SJSA1 (cell line): ENCODE data around the gene CDKL1. TPM values are rescaled to one million over a fixed set of nuclear protein-coding genes. Genes with fewer than 3 reads are reported as not detected.
"Not testable (repeated sequence)": the region's sequence is repeated elsewhere in the genome, so short reads cannot be mapped to it uniquely, and the experiment has no call there.

Experiments used
- DNase-seq, 2 experiments: peaks; one replicate each; pipeline ENCODE4 v3.0.0-alpha.2; 2015 to 2020; ENCODE audit warnings: low spot score in 2 of 2, low read depth in 1 of 2
- H3K27ac ChIP-seq: fragments of 250-450 bp; sonication (Bioruptor Pico); 2 replicates; pipeline ENCODE4 v1.5.1; 2020; ENCODE audit warnings: mild to moderate bottlenecking, moderate library complexity
- H3K27me3 ChIP-seq: fragments of 250-450 bp; sonication (Bioruptor Pico); replicated peaks from 2 replicates; pipeline ENCODE4 v1.5.1; 2020; ENCODE audit warnings: mild to moderate bottlenecking, moderate library complexity
- H3K36me3 ChIP-seq: fragments of 250-450 bp; sonication (Bioruptor Pico); 2 replicates; pipeline ENCODE4 v1.5.1; 2020; ENCODE audit warnings: mild to moderate bottlenecking
- H3K4me1 ChIP-seq: fragments of 250-450 bp; sonication (Bioruptor Pico); replicated peaks from 2 replicates; pipeline ENCODE4 v1.6.1; 2021; ENCODE audit warnings: mild to moderate bottlenecking
- H3K4me3 ChIP-seq: fragments of 250-450 bp; sonication (Bioruptor Pico); 2 replicates; pipeline ENCODE4 v1.5.1; 2020; ENCODE audit warnings: mild to moderate bottlenecking
- H3K9me3 ChIP-seq: fragments of 250-450 bp; sonication (Bioruptor Pico); replicated peaks from 2 replicates; pipeline ENCODE4 v1.5.1; 2020; ENCODE audit warnings: mild to moderate bottlenecking
- total RNA-seq: library from RNA; depleted of rRNA; stranded (reverse); fragments of >200 nt; shearing (Covaris generic); gene quantifications from 2 replicates; pipeline ENCODE4 v1.2.3, GENCODE V29; 2014

The CDKL1 gene
- total RNA-seq, 1 experiment from 2014 or later = 107 TPM

DNA sequence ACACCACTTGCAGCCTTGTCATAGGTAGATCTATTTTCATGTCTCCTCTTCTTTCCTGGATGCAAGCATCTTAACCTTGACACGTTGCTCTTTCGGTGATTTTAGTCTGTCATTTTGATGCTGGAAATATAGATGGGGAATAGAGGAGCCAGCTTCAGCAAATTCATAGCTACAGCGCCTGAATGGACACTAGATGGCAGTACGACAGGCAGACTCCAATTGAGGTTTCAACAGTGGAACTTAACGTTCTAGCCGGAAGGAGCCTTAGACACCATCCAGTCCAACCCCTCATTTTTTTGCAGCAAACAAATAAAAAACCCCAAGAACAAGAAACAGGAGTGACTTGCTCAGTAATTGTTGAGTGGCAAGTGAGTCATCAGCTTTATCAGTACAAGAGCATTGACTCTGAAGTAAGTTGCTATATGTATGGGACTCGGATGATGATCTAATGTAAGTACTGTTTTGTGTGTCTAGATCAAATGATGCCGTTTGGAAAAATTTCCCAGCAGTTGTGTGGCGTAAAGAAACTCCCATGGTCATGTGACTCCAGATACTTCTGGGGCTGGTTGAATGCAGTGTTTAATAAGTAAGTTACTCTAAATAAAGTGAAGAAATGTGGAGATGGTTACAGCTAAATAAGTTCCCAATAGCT is 75.5 kb downstream of the CDKL1 start:
- H3K4me1 ChIP-seq = peaks cover 26% of the 10 kb centered on the region
- peak overlapping the region; percentile 77 for H3K27ac ChIP-seq
- DNase-seq = peak; percentile 77 to 86
- H3K9me3 ChIP-seq = no peaks in the 10 kb centered on the region
- no peaks in the 10 kb centered on the region for H3K27me3 ChIP-seq
- H3K36me3 ChIP-seq = peaks cover 7% of the 10 kb centered on the region
- peak overlapping the region; percentile 17 for H3K4me3 ChIP-seq

DNA sequence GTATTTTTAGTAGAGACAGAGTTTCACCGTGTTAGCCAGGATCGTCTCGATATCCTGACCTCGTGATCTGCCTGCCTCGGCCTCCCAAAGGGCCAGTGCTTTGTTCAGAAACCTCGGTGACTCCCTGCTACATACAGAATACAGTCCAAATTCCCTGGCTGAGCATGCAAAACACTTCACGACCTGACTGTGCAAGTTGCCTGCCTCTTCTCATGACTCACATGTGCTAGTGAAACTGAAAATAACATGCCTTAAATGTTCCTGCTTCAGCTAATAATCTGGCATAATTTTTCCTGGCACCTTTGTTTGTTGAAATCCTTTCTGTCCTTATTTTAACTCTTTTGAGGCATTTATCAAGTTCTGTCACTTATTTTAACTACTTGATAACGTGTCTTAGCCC is 76.4 kb downstream of the CDKL1 start:
- Histone ChIP-seq H3K27ac (peak overlapping the region; percentile 77), H3K36me3 (peaks cover 7% of the 10 kb centered on the region), H3K4me3 (no peak overlapping the region), H3K4me1 (peaks cover 26% of the 10 kb centered on the region), H3K9me3 (no peaks in the 10 kb centered on the region), H3K27me3 (no peaks in the 10 kb centered on the region)
- peak in 1 of 2 experiments; percentile 17 for DNase-seq

DNA sequence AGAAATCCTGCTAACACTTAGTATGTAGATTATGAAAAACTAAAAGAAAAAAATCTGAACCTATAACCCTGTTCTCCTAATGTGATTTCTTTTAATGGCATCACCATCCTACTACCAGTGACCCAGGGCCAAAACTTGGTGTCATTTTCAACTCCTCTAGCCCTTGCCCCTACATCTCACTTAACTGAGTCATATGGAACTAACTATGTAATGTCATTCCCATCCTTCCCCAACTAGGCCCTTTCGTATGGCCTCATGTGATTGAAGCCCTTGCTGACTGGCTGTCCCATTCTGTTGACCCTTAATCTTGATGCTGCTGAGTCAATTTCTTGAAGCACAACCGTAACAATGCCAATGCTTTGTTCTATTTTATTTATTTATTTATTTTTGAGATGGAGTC is 77.0 kb downstream of the CDKL1 start:
- no peak for DNase-seq
- H3K27ac ChIP-seq = no peak overlapping the region
- peaks cover 7% of the 10 kb centered on the region for H3K36me3 ChIP-seq

DNA sequence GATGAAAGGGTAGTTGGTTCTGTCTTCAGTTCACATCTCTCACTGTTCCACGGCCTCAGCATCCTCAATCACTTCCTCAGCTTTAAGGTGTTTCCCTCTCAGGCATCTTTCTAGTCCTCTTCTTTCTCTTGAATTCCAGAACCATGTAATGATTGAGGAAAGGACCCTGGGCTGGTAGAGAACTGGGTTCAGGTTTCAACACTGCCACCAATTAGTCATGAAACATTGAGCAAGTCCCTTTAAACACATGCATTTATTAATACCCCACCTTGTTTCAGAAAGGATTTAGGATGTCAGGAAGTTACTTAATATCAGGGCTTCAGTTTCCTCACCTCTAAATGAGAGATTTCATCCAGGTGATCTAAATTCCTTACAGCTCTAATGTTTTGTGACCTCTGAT is 77.4 kb downstream of the CDKL1 start:
- Histone ChIP-seq H3K9me3 (no peaks in the 10 kb centered on the region), H3K4me1 (peaks cover 26% of the 10 kb centered on the region), H3K27me3 (no peaks in the 10 kb centered on the region), H3K27ac (no peak overlapping the region), H3K4me3 (no peak overlapping the region), H3K36me3 (peaks cover 7% of the 10 kb centered on the region)
- DNase-seq = no peak

More for the DNA sequence above, 77.0 kb downstream of the CDKL1 start:
- no peak overlapping the region for H3K4me3 ChIP-seq
- no peaks in the 10 kb centered on the region for H3K9me3 ChIP-seq
- H3K4me1 ChIP-seq = peaks cover 26% of the 10 kb centered on the region
- H3K27me3 ChIP-seq = no peaks in the 10 kb centered on the region

DNA sequence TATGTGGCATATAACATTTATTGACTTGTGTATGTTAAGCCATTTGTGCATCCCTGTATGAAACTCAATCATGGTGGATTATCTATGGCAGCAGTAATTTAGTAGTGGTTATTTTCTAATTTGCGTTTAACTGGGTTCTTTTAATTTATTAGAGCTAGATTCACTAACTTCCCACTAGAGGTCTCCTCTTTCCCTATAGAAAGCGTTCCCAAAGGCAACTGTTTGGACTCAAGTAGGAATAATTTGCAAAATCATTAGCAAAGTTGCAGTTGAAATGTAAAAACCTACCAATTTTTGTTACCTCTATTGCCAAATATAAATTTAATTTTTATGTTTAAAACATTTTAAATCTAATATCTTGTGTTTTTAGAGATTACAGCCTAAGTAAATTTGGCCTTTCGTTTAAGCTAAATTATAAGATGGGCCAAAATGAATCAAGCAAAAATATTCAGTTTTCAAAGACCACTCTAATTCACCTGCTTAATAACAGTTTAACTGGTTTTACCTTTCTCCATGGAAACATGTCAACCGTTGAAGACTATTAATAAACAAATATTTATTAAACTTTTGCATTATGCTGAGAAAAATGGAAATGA is 78.6 kb downstream of the CDKL1 start:
- Histone ChIP-seq H3K27me3 (no peaks in the 10 kb centered on the region), H3K9me3 (no peaks in the 10 kb centered on the region), H3K4me1 (peaks cover 28% of the 10 kb centered on the region), H3K27ac (no peak overlapping the region), H3K4me3 (no peak overlapping the region), H3K36me3 (peaks cover 7% of the 10 kb centered on the region)
- no peak for DNase-seq

DNA sequence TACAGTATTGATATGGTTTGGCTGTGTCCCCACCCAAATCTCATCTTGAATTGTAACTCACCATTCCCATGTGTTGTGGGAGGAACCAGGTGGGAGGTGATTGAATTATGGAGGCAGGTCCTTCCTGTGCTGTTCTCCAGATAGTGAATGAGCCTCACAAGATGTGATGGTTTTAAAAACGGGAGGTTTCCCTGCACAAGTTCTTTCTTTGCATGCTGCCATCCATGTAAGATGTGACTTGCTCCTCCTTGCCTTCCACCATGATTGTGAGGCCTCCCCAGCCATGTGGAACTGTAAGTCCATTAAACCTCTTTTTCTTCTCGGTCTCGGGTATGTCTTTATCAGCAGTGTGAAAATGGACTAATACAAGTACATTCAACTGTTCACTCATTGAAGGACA is 82.6 kb downstream of the CDKL1 start:
- H3K9me3 ChIP-seq, DNase-seq, H3K27ac ChIP-seq, H3K36me3 ChIP-seq, H3K4me3 ChIP-seq, H3K27me3 ChIP-seq: not testable (repeated sequence)
- peaks cover 16% of the 10 kb centered on the region for H3K4me1 ChIP-seq

DNA sequence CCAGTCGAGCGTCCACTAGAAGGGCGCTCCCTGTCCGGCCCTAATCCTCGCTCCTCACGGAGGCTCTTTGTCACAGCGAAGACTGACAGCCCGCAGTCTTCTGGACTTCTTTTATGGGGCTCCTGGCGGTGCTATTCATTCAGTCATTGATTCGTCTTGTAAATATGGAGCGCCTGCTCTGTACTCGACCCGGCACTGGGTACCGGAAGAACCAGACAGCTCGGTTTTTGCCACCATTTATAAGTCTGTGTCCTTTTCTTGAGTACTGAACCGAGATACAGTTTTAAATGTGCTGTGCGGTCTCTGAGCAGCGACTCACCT is 84.0 kb downstream of the CDKL1 start:
- H3K9me3 ChIP-seq = no peaks in the 10 kb centered on the region
- no peak for DNase-seq
- H3K36me3 ChIP-seq = peaks cover 7% of the 10 kb centered on the region
- H3K4me1 ChIP-seq = peaks cover 11% of the 10 kb centered on the region
- no peaks in the 10 kb centered on the region for H3K27me3 ChIP-seq
- peak overlapping the region; percentile 73 for H3K4me3 ChIP-seq
- H3K27ac ChIP-seq = peak overlapping the region; percentile 96

DNA sequence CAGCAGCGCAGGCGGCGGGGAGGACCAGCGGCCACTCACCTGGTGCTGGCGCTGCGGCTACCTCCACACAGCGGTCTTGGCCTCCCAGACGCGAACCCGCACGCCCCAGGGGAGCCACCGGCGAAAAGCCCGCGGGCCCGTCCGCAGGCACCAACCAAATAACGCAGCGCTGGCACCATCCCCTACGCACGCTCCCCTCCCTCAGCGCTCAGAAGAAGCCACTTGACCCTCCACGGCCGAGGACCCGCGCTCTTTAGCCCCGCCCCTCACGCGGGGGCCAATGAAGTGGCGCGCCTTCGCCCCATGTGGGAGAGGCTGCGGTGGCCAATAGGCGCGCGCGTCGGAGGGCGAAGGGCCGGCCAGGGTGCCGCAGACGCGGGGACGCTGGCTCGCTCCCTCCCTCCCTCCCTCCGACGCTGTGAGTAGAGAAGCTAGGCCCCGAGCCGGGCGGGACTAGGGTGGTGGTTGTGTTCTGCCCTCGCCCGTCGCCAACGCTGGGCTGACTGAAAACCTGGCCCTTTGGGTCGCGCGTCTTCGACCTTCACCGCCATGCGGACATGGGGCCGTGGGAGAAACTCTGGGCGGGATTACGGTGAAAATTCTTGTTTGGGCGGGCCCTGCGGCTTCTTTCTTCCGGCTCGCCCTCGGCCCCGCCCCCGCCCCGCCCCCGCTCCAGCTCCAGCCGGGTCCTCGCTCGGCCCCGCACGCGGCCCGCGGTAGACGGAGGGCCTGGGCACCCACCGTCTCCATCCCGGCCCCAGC is 84.5 kb downstream of the CDKL1 start, which contains the start of the genes DMAC2L and L2HGDH:
Gene DMAC2L, plus strand, starts transcription at position 353 of the 762 bp plus-strand sequence. CDS start 9,164 bp downstream, outside the sequence.
Gene L2HGDH, minus strand, starts transcription at position 258 of the 762 bp plus-strand sequence. Its CDS starts 79 bp downstream, at position 179.
- no peaks in the 10 kb centered on the region for H3K9me3 ChIP-seq
- H3K27ac ChIP-seq = peak within 1 kb of the TSS; percentile 96
- H3K27me3 ChIP-seq = no peaks in the 10 kb centered on the region
- peaks cover 11% of the 10 kb centered on the region for H3K4me1 ChIP-seq
- H3K36me3 ChIP-seq = peaks cover 7% of the 10 kb centered on the region
- DNase-seq = peak; percentile 90 to 95
- H3K4me3 ChIP-seq = peak within 1 kb of the TSS; percentile 73

DNA sequence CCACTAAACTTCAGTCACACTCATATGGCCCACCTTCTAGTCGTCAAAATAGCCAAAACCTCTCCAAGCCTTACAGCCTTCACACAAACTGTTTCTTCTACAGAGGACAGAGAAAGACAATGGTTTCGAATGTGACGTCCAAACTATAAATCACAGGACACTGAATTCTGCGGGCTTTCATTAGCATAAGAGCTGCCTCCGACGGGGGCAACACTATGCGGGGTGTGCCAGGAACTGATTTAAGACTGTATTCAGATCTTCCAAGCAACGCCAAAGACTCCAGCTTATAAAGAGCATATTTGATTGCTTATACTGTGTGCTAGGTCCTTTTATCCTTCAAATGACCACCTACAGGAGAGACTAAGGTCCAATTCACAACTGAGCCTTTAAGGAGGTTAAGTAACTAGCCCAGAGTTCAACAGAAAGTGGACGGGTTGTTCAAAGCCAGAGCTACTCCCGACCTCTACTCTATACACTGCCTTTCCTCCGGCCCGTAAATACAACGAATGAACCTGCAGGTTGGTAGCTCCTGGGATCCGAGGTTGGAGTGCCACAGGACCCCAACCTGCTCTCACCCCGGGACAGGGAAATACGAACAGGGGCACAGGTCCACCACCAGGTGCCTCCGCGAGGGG is 85.2 kb downstream of the CDKL1 start:
- H3K27me3 ChIP-seq = no peaks in the 10 kb centered on the region
- no peak overlapping the region; the same call in 1 of the 2 replicates for H3K27ac ChIP-seq
- DNase-seq = no peak
- H3K4me1 ChIP-seq = peaks cover 11% of the 10 kb centered on the region
- H3K4me3 ChIP-seq = peak overlapping the region; percentile 73
- H3K9me3 ChIP-seq = no peaks in the 10 kb centered on the region
- peaks cover 7% of the 10 kb centered on the region for H3K36me3 ChIP-seq

DNA sequence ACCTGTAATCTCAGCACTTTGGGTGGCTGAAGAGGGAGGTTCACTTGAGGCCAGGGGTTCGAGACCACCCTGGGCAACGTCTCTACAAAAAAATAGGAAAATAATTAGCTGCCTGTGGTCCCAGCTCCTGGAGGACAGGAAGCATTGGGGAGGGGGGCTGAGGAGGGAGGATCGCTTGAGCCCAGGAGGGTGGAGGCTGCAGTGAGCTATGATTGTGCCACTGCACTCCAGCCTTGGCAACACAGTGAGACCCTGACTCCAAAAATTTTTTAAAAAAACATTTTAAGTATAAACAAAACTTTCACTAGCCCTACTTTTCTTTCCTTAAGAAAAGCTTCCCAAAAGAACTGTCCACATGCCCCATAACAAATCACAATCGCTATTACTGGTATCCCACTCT is 86.2 kb downstream of the CDKL1 start:
- no peak for DNase-seq
- Histone ChIP-seq H3K4me3 (no peak overlapping the region), H3K27ac (no peak overlapping the region), H3K36me3 (peaks cover 7% of the 10 kb centered on the region), H3K27me3 (no peaks in the 10 kb centered on the region), H3K9me3 (no peaks in the 10 kb centered on the region), H3K4me1 (peaks cover 11% of the 10 kb centered on the region)

DNA sequence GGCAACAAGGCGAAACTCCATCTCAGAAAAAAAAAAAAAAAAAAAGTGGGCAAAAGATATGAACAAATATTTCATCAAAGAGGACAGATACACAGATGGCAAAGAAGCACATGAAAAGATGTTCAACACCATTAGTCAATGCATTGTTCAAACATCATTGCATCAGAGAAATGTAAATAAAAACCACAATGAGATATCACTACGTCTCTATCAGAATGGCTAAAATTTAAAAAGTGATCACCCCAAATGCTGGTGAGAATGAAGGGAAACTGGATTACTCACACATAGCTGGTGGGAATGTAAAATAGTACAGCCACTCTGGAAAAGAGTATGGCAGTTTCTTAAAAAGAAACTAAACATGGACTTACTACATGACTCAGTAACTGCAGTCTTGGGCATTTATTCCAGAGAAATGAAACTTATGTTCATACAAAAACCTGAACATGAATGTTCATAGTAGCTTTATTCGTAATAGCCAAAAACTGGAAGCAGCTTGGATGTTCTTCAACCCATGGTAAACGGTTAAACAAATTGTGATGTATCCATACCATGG is 88.2 kb downstream of the CDKL1 start:
- no peak for DNase-seq
- Histone ChIP-seq H3K36me3 (peaks cover under 1% of the 10 kb centered on the region; the same call in 1 of the 2 replicates), H3K27ac (no peak overlapping the region), H3K4me1 (peaks cover 11% of the 10 kb centered on the region), H3K9me3 (no peaks in the 10 kb centered on the region), H3K4me3 (no peak overlapping the region), H3K27me3 (no peaks in the 10 kb centered on the region)

DNA sequence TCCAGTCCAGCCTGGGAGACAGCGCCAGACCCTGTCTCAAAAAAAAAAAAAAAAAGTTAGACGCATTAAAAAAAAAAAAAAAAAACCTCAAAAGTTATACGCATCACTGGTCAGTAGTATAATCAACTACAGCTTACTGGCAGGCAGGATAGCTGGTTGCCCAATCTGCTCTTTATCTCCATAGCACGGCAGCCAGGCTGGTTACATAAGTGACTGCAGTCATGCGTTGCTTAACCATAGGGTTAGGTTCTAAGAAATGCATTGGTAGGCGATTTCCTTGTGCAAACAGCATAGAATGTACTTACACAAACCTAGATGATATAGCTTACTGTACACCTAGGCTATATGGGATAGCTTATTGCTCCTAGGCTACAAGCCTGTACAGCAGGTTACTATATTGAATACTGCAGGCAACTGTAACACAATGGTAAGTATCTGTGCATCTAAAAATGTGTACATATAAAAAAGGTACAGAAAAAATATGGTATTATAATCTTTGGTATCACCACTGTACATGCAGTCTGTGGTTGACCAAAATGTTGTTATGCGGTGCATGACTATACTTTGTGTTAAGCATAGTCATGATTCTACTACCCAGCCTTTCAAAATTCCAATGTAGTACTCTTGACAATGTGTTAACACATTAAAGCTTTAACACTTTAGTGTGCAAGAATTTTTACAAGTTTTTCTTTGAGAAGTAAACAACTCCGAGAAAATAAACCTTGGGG is 92.8 kb downstream of the CDKL1 start:
- DNase-seq = no peak
- no peaks in the 10 kb centered on the region for H3K36me3 ChIP-seq
- H3K9me3 ChIP-seq = no peaks in the 10 kb centered on the region
- no peaks in the 10 kb centered on the region for H3K27me3 ChIP-seq
- H3K4me1 ChIP-seq = no peaks in the 10 kb centered on the region
- no peak overlapping the region for H3K27ac ChIP-seq
- H3K4me3 ChIP-seq = no peak overlapping the region

DNA sequence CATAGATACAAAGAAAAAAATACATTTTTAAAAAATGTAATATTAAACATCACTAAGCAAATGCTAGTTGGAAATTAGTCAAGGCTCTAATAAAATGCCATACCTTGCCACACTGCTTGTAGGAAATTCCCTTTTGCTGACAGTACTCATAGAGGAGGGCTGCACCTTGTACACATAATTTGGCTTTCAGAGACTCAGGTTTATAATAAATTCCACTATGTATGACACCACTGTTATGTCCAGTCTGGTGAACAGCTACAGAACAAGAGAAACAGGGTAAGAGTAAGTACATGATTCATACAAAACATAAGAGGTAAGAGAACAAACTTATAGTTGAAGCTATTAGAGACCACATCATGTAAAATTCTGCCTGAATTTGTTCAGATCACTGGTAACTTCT is 94.8 kb downstream of the CDKL1 start:
- Histone ChIP-seq H3K27ac (no peak overlapping the region), H3K9me3 (no peaks in the 10 kb centered on the region), H3K4me3 (no peak overlapping the region), H3K27me3 (no peaks in the 10 kb centered on the region), H3K36me3 (no peaks in the 10 kb centered on the region), H3K4me1 (no peaks in the 10 kb centered on the region)
- DNase-seq = no peak
